GM12891 (cell line): Measurements from ENCODE around the gene TOP2B.

ENCODE experiments used
- PAX5 ChIP-seq: IDR thresholded peaks from 2 replicates; pipeline ENCODE4 v1.6.1; 2011; ENCODE audit warnings: low read length, moderate library complexity, mild to moderate bottlenecking; ENCODE audit not compliant: insufficient read depth, severe bottlenecking
- POLR2A ChIP-seq: IDR thresholded peaks from 2 replicates; pipeline ENCODE4 v1.6.1; 2011; ENCODE audit warnings: low read depth, low read length, control low read depth
- POLR2AphosphoS5 ChIP-seq: IDR thresholded peaks from 2 replicates; pipeline ENCODE4 v1.6.1; 2011; ENCODE audit warnings: low read depth, low read length, control low read depth
- POU2F2 ChIP-seq: IDR thresholded peaks from 2 replicates; pipeline ENCODE4 v1.6.1; 2011; ENCODE audit warnings: low read depth, mild to moderate bottlenecking, control low read depth, low read length, moderate library complexity
- SPI1 ChIP-seq: IDR thresholded peaks from 2 replicates; pipeline ENCODE4 v1.6.1; 2011; ENCODE audit warnings: low read depth, low read length, control low read depth
- TAF1 ChIP-seq: IDR thresholded peaks from 2 replicates; pipeline ENCODE4 v1.6.1; 2011; ENCODE audit warnings: low read depth, low read length, control low read depth

- no peak for TF ChIP-seq POLR2A
- no peak for TF ChIP-seq POLR2AphosphoS5
- no peak for TF ChIP-seq POU2F2
- no peak for TF ChIP-seq TAF1
- TF ChIP-seq SPI1 = no peak
- TF ChIP-seq PAX5 = no peak
These were observed 79.1 kb downstream of the TOP2B start for GRCh38 chr3:25585361-25586166.
